GM18499 (cell line): ENCODE data around the gene A2M.
"Not testable (repeated sequence)": the region's sequence is repeated elsewhere in the genome, so short reads cannot be mapped to it uniquely, and the experiment has no call there.

Experiments
- ATAC-seq: cut with Tn5 transposase; IDR thresholded peaks from one replicate; pipeline ENCODE4 v1.9.1; 2021; ENCODE audit warnings: moderate number of reproducible peaks; ENCODE audit not compliant: insufficient read depth, unreplicated experiment

Gene A2M

DNA sequence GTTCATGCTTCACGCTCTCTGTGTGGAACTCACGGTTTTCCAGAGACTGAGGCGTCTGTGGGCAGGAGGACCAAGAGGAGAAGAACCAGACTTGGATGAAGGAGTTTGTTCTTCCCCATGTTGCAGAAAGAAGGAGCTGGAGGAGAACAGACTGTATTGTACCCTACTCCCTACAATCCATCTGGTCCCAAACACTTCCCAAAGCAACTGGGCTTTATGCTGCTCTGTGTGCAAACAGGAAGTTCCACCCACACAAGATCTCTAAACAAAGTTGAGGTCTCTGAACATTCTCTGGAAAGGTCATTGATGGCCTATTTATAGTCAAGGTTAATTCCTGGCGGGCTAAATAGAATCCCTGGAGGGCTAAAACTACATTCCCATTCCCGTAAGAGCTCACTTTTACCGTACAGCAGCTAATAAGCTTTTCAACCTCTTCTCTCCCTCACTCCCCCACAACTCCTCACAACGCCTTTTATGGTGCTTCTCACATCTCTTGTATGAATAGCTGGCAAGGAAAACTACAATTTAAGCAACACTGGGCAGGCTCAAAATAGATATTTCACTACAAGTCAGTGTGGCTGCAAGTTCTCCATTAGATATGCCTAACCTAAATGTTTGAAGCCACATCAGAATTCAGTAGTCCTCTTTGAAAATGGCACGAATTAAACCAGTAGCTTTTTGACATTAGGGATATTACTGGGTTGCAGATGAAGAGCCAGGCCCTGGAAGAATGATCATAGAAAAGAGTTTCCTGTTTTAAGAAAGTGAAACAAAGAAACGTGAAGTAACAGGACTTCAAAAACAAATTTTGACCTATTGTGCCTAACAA is at the start of gene A2M:
Gene A2M, minus strand, starts transcription at position 189 of the 829 bp plus-strand sequence. Its CDS starts 70 bp downstream, at position 119.
- no peak for ATAC-seq

DNA sequence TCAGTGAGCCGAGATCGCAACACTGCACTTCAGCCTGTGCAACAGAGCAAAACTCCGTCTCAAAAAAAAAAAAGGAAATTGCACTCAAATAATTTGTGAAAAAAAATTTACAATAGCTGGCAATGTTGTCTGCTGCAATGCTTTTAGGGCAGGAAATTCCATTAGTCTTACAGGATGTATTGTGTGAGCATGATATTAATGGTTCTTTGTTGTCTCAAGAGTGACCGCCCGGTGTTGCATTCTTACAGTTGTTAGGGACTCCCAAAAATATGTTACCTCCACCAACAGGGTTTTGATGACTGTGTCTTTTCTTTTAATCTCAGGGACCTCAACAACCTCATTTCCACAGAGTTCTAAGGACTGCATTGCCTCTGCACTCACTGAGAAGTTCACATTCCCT is 47.7 kb upstream of the A2M start:
- ATAC-seq: no peak

DNA sequence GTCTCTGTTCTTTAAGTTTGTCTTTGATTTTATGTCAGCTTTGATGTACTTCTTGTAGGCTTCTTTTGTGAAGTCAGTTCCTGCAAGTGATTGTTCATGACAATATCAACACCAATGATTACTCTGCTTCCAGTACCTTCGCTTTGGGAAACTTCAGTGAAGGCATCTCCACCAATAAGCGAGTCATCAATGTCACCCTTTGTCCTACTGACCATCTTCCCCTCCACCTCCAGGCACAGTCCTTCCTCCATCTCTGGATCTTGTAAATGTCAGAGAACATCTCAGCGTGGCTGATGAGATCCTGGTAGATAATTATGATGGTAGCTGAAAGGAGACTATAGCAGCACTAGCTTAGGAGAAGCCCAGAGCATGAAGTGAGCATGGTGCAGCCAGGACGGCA is 40.4 kb upstream of the A2M start:
- no peak for ATAC-seq

DNA sequence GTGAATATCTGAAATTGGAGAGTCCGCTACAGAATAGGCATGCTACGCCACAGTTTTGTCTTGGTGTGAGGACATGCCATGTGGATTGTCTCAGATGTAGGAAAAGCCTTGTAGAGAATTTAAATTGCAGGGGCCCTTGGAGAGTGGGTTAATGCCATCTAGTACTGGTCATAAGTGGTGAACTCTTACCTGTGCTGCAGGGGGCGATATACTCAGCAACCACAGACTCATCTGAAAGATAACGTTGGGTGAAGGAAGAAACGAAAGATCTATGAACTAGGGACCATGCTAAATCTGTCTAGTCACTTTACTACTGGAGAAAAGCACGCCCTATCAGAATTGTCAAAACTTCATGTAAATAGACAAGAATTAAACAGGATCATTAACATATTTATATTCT is 33.7 kb upstream of the A2M start:
- no peak for ATAC-seq

DNA sequence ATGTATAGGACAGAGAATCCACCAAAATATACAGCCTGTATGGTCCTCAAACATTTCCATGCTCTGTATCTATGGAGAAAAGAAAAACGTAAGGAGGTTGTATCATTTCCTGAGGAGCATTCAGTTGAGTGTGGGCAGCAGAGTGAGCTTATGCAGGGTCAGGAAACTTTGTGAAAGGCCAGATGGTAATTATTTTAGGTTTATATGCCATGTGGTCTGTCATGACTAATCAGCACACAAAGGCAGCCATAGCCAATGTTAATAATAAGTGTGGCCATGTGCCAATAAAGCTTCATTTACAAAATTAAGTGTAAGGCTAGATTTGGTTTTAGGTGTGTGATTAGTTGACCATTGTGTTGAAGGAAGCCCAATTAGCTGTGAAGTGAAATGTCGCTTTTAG is 33.2 kb upstream of the A2M start:
- ATAC-seq: no peak

DNA sequence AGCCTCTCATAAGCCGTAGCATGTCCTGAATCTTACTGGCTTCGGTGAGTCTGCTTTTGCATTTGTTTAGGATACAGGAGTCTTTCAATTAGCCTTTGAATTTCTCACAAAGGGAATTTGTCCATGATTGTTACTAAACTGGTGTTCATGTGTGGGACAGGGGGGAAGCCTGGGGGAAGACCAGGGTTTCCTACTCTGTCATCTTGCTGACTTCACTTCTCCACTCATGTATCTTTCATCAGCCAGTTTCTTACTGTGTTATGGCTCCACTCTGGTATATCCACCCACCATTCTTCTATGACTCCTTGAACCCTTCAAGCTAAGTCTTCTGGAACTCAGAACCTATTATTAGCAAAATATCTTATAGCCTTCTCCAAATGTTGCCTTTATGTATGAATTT is 31.7 kb upstream of the A2M start:
- no peak for ATAC-seq

DNA sequence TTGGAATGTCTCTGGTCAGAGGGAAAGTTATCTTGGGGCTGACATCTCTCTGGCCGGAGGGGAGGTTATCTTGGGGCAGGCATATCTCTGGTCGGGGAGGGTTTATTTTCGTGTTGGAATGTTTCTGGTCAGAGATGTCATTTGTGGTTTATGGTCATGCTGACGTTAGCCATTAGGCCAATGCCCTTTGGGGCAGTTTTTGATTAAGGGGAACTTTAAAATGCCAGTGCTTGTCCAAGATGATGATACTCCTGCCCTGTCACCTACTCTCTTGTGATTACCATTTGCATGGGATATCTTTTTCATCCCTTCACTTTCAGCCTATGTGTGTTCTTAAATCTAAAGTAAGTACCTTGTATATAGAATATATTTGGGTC is 29.0 kb upstream of the A2M start:
- no peak for ATAC-seq

DNA sequence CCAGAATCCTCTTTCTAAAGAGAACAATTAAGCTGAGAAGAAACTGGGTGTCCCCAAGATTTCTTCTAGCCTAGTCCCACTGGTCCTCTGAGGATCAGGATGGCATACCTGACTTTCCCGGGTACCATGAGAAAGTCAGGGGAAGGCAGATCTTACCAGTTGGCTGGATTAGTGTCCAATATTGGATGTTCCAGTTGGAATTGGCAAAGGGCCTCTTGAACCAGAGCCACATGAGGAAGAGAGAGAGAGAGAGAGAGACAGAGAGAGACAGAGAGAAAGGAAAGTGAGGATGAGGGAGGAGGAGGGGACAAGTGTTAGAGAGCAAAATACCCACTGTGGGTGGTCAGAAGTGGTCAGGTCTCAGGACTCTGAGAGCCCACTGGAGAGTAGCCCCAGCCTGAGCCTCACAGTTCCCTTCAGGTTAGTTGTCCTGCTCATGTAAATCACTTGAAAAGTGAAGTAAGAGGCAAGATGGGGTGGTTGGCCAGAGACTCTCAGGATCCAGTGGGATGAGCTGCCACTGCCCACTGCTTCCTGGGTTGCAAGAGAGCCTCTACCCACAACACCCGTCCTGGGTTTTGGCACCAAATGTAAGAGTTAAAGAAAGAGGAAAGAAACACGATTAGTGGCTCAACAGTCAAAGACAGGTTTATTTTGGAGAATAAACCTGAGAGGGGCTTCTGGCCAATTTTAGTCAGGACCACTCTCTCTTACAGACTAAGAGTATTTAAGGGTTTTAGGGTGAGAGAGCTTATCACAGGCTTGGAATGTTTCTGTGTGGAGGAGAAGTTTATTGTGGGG is 28.4 kb upstream of the A2M start:
- no peak for ATAC-seq

DNA sequence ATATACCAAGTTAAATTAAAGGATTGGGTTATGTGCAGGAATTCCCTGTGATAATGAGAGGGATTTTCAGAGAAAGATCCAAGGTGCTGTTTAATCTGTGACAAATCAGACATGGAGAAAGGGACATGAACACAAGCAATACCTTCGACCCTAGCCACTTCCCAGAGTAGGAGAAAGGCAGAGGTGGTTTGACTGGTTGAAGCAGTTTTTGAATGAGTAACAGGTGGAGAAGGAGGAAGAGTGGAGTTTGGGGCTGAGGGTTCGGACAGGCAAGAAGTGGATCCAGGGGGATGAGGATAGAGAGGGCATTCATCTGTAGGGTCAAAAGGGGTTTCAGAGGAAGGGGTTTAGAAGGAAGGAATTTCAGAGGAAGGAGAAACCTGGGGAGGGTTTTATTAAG is 27.4 kb upstream of the A2M start:
- ATAC-seq: no peak

DNA sequence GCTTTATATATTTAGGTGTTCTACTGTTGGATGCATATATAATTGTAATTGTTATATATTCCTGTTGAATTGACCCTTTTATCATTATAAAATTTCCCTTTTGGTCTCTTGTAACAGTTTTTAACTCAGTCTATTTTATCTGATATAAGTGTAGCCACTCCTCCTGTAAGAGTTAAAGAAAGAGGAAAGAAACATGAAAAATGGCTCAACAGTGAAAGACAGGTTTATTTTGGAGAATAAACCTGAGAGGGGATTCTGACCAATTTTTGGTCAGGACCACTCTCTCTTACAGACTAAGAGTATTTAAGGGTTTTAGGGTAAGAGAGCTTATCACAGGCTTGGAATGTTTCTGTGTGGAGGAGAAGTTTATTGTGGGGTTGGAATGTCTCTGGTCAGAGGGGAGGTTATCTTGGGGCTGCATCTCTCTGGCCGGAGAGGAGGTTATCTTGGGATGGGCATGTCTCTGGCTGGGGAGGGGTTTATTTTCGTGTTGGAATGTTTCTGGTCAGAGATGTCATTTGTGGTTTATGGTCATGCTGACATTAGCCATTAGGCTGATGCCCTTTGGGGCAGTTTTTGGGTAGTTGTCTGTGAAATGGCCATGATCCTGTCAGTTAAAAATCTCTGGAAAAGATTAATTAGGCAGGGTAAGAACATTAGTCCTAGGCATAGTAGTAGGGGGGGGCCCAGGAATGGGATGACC is 24.0 kb upstream of the A2M start:
- not testable (repeated sequence) for ATAC-seq

DNA sequence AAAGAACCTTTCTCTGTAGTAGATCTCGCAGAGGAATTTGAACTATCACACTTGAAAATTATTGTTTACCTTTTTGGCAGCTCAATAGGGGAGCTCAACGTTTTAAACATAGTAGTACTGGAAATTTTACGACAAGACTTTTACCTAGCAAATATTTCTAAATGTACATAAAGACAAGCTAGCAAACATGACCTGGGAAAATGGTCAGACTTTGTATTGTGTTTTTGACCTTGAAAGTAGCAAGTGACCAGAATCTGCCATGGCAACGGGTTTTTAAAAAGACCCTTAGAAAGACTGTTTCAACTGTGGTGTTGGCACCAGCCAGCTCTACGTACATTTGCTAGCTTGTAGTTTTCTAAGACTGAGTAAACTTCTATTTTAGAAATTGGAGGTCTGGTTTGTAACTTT is 20.2 kb upstream of the A2M start:
- ATAC-seq: no peak

DNA sequence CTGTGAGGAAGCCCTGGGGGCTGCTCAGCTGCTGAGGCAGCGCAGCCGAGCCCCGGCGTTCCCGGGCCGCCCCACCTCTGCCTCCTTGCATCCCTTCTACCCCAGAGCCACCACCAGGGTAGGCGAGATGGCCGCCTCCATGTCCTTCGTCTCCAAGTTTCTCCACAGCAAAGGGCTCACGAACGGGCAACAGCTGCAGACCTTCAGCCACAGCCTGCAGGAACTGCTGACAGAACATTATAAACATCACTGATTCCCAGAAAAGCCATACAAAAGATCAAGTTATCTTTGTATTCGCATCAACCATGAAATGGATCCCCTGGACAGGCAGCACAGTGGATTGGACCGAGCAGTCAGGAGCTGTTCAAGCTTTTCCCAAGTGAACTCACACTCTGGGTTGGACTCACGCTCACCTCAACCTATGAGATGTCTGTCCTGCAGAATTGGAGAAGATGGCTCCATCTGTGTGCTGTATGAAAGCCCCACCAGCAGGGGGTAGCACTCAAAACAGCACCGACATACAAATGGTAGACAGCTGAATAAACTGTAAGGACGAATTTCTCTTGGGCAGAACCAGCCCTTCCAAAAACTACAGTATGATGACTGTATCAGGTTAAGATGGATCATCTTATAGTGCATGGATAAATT is 19.4 kb upstream of the A2M start:
- ATAC-seq: no peak

DNA sequence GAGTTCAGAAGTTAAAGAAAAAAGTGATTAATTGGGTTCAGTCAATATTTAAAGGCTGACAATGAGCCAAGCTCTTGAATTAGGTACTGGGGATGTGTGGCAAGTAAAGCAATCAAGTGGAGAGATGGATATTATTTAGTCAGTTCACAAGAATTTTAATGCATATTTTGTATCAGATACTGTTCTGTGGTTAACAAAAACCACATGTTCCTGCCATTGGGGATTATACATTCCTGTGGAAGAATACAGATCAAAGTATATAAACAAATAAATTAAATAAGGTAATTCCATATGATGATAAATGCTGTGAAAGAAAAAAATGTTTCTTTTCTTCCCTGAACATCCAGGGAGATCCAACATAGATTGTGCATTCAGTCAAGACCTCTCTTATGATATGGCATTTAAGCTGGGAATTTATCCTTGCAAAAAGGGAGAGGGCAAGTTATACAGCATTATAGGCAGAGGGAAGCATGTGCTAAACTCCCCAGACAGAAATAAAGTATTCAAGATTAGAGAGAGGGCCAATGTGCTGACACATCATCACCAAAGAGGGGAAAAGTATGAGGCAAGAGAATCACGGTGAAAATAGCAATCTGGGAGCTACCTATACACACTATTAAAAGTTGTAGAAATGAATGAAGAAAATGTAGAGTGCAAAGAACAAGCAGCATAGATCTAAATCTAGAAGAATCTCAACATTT is 17.6 kb upstream of the A2M start:
- ATAC-seq: no peak

DNA sequence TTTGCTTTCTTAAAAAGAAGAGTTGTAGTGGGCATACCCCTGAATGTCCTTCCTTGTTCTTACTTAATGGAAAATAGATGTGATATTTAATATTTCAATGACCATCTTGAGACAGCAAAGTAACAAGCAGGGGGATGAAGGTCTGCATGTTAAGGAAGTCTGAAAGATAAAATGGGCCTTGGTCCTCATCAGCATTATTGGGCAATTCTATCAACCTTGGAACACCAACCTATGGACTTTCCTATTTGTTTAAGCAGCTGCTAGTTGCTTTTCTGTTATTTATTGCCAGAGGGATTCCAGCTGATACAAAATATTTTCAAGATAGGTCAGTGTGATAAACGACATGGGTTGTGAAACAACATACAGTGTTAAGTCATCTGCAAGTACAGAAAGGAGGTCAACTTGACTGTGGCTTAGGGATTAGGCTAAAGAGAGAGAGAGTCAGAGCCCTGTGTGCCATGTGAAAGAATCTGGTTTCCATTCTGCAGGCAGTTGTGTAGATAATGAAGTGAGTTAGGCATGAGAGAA is 16.4 kb upstream of the A2M start:
- ATAC-seq: no peak

DNA sequence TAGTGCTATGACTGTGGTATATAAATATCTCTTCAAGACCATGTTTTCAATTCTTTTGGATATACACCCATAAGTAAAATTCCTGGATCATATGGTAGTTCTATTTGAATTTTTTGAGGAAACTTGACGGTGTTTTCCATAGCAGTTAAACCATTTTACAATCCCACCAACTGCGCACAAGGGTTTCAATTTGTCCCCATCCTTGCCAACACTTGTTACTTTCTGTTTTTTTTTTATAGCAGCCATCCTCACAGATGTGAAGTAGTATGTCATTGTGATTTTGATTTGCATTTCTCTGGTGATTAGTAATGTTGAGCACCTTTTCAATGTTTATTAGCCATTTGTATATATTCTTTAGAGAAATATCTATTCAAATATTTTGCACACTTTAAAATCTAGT is 14.5 kb upstream of the A2M start:
- no peak for ATAC-seq

DNA sequence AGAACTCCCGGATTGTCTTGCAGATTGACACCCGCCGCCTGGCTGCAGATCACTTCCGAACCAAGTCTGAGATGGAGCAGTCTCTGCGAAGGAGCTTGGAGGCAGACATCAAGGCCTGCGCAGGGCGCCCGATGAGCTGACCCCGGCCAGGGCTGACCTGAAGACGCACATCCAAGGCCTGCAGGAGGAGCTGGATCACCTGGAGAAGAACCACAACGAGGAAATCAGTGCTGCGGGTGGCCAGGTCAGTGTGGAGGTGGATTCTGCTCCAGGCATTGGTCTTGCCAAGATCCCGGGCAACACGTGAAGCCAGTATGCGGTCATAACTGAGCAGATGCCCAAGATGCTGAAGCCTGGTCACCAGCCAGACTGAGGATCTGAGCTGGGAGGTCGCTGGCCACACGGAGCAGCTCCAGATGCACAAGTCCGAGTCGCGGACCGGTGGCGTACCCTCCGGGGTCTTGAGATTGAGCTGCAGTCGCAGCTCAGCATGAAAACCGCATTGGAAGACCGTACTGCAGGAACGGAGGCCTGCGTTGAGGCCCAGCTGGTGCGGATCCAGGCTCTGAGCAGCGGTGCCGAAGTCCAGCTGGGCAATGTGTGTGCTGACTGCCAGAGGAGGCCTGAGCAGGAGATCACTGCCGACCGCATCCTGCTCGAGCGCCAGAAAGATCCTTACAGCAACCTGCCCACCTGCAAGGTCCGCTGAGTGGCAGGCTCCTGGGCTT is 12.4 kb upstream of the A2M start:
- ATAC-seq: no peak

DNA sequence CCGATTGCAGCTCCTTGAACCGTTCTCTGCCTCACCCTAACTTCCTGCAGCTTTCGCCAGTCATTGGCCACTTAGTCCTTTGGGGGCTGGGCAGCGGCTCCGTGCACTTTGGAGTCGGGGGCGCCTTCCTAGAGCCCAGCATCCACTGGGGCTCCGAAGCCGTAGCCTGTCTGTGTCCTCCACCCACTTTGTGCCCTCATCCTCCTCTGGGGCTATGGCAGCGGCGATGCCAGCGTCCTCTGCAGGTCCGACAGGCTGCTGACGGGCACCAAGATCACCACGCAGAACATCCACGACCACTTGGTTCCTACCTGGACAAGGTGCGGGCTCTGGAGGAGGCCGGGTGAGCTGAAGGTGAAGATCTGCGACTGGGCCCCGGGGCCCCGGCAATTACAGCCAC is 11.8 kb upstream of the A2M start:
- no peak for ATAC-seq

DNA sequence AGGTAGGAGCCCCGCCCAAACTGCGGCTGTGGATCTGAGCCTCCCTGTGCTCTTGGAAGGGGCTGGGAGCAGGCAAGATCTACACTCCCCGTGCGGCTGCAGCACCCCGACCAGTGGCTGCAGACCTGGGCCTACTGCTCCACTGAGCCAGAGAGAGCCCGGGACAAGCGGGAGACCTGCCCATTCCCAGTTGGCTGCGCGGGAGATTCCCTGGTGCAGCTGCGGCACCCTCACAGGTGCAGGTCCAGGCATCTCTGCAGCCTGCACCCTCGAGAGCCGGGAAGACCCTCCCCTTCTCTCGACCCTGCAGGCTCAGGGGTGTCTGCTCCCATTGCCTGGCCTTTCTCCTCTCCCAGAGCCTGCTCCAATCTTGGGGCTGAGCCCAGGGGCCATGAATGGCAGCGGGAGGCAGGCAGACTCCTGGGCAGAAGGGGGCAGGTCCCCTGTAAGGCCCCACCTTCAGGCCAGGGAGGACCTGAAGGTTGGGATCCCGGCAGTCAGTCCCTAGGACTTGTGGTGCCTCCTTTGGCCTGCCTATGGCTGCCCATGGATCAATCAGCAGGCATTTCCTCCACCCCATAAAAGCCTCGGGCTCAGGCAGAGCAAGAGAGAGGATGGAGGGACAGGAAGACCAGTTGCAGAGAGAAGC is 8.8 kb upstream of the A2M start:
- ATAC-seq: no peak
